K562 (cell line): ENCODE measurements around the gene BAIAP3. TPM values are rescaled to one million over a fixed set of nuclear protein-coding genes. Genes with fewer than 3 reads are reported as not detected.

Experiments used
- ATAC-seq: fragments of 200-7000 bp; cut with Tn5 transposase; 3 replicates; pipeline ENCODE4 v1.9.1; 2020; ENCODE audit warnings: moderate library complexity
- BruUV-seq: library from RNA; stranded (reverse); fragments of 400-500 nt; replicated peaks from 2 replicates; lab custom pipeline; 2021; lab: Mats Ljungman, UMichigan
- CTCF ChIA-PET: fragments of 300-600 bp; formaldehyde crosslinking; extraction: SDS; loops from one replicate; lab custom pipeline; 2021; ENCODE audit warnings: low intra/inter-chr PET ratio; lab: Yijun Ruan, JAX
- POLR2A ChIA-PET: fragments of 300-600, 350-650 bp; sonication (Branson Sonifier 250); formaldehyde crosslinking; extraction: SDS; loops from one replicate; lab custom pipeline; 2021; ENCODE audit warnings: antibody characterized with exemption, inconsistent platforms; lab: Yijun Ruan, JAX
- DNase-seq, 4 experiments: peaks; one replicate each; pipeline versions ENCODE4 v3.0.0 to v3.0.0-alpha.2; 2011 to 2018; ENCODE audit warnings: low spot score in 3 of 4, mixed read lengths in 3 of 4; ENCODE audit errors: extremely low read depth in 1 of 4
- FAIRE-seq: peaks from 2 replicates; lab custom pipeline; 2011; peaks lifted over from hg19 to GRCh38; lab: Jason Lieb, UNC
- H2AFZ ChIP-seq: 2 replicates; pipeline ENCODE4 v1.6.0; 2011; ENCODE audit warnings: low read depth, low read length, control low read depth, inconsistent platforms
- H3K27ac ChIP-seq: fragments of 200-600 bp; 3 replicates; pipeline ENCODE4 v1.8.0; 2011; ENCODE audit warnings: low read depth, mild to moderate bottlenecking, control low read depth, inconsistent platforms, low read length, moderate library complexity, mixed read lengths; ENCODE audit errors: extremely low read depth
- H3K27me3 ChIP-seq, 2 experiments: fragments of 300-600 bp in 1 of 2; 2 replicates in 1 of 2; 3 replicates in 1 of 2; pipeline versions ENCODE4 v1.6.0 to v1.8.0; 2011; ENCODE audit warnings: inconsistent platforms in 2 of 2, low read length in 2 of 2, mild to moderate bottlenecking in 1 of 2, mixed read lengths in 1 of 2, moderate library complexity in 1 of 2; ENCODE audit not compliant: control insufficient read depth in 2 of 2, insufficient read depth in 2 of 2
- H3K36me3 ChIP-seq: fragments of 300-600 bp; 3 replicates; pipeline ENCODE4 v1.8.0; 2011; ENCODE audit warnings: mild to moderate bottlenecking, low read length, inconsistent platforms; ENCODE audit not compliant: control insufficient read depth, insufficient read depth
- H3K4me1 ChIP-seq, 2 experiments: fragments of 200-600 bp in 1 of 2; replicated peaks in 1 of 2; 2 replicates in 1 of 2; 3 replicates in 1 of 2; pipeline versions ENCODE4 v1.5.1 to v1.8.0; 2011; ENCODE audit warnings: inconsistent platforms in 2 of 2, low read length in 2 of 2, mild to moderate bottlenecking in 1 of 2, mixed read lengths in 1 of 2, moderate library complexity in 1 of 2; ENCODE audit not compliant: control insufficient read depth in 2 of 2, insufficient read depth in 2 of 2
- H3K4me2 ChIP-seq: 2 replicates; pipeline ENCODE4 v1.6.1; 2011; ENCODE audit warnings: low read length, control low read depth, inconsistent platforms, mixed read lengths; ENCODE audit not compliant: insufficient read depth
- H3K4me3 ChIP-seq: fragments of 200-600 bp; sonication (generic), shearing (Covaris generic); 2 replicates; pipeline ENCODE4 v1.5.1; 2016; ENCODE audit warnings: control low read depth, inconsistent platforms
- H3K79me2 ChIP-seq: fragments of 200-600 bp; 3 replicates; pipeline ENCODE4 v1.8.0; 2011; ENCODE audit warnings: low read length, inconsistent platforms; ENCODE audit not compliant: control insufficient read depth, insufficient read depth
- H3K9ac ChIP-seq, 2 experiments: 2 replicates each; pipeline versions ENCODE4 v1.6.0 to v1.6.1; 2011; ENCODE audit warnings: low read depth in 2 of 2, low read length in 2 of 2, control low read depth in 1 of 2, inconsistent platforms in 1 of 2, mild to moderate bottlenecking in 1 of 2, mixed read lengths in 1 of 2; ENCODE audit not compliant: insufficient read depth in 1 of 2
- H3K9me1 ChIP-seq: one replicate; pipeline ENCODE4 v1.6.0; 2011; ENCODE audit warnings: inconsistent platforms, mild to moderate bottlenecking, low read length, moderate library complexity; ENCODE audit not compliant: control insufficient read depth, insufficient read depth
- H3K9me3 ChIP-seq: replicated peaks from 2 replicates; pipeline ENCODE4 v1.5.1; 2011; ENCODE audit warnings: low read depth, low read length, inconsistent platforms; ENCODE audit not compliant: control insufficient read depth, insufficient read depth
- H4K20me1 ChIP-seq: replicated peaks from 2 replicates; pipeline ENCODE4 v1.6.1; 2011; ENCODE audit warnings: low read length, inconsistent platforms, mixed read lengths; ENCODE audit not compliant: control insufficient read depth, insufficient read depth
- KLF16 ChIP-seq: IDR thresholded peaks from 2 replicates; pipeline ENCODE4 v1.6.1; 2016; ENCODE audit warnings: antibody characterized with exemption
- REST ChIP-seq, 2 experiments: fragments of 450-650 bp; formaldehyde crosslinking in 1 of 2; IDR thresholded peaks; 2 replicates each; pipeline versions ENCODE4 v1.4.0 to v1.6.1; 2014 to 2020; ENCODE audit warnings: mild to moderate bottlenecking in 2 of 2, borderline replicate concordance in 1 of 2, low read depth in 1 of 2
- RFX1 ChIP-seq: fragments of 450-650 bp; IDR thresholded peaks from 2 replicates; pipeline ENCODE4 v1.6.1; 2016; ENCODE audit warnings: mild to moderate bottlenecking, moderate library complexity
- ZBTB12 ChIP-seq: fragments of 250-450 bp; sonication (Bioruptor Pico); IDR thresholded peaks from 2 replicates; pipeline ENCODE4 v1.4.0; 2020
- ZBTB43 ChIP-seq: sonication (generic); formaldehyde crosslinking; IDR thresholded peaks from 2 replicates; pipeline ENCODE4 v1.8.0; 2023; ENCODE audit warnings: mild to moderate bottlenecking, missing genetic modification reagents
- whole genome bisulfite sequencing: fragments of 100-300 bp; shearing (Covaris generic); methylation state at CpG from one replicate; pipeline ENCODE4 v1.1.6; 2016; ENCODE audit warnings: low coverage, mixed read lengths; ENCODE audit not compliant: insufficient coverage; ENCODE audit errors: missing lambda C conversion rate; 5-methylcytosine and 5-hydroxymethylcytosine counted together
- in situ Hi-C: fragments of 300-500 bp; cut with MboI; formaldehyde crosslinking; loops from 4 replicates; pipeline ENCODE4 v1.15.0; 2018; ENCODE audit warnings: inconsistent platforms, mixed read lengths
- intact Hi-C: fragments of 100-400 bp; cut with micrococcal nuclease; formaldehyde crosslinking; loops from 2 replicates; pipeline ENCODE4 v1.14.2; 2022
- polyA plus RNA-seq, 8 experiments: library from polyadenylated mRNA; depleted of rRNA in 4 of 8; stranded (reverse) in 5 of 8; unstranded in 3 of 8; fragments of >200 nt; fragmentation: Nextera tagmentation in 2 of 8; fragmentation: Illumina TruSeq in 1 of 8; extraction: Ambion mirVana in 2 of 8; extraction: Trizol in 1 of 8; gene quantifications; 2 replicates each; pipeline versions ENCODE4 v1.2.1 to v1.2.3, GENCODE V29; 2011 to 2014; ENCODE audit warnings: inconsistent platforms in 1 of 8, missing spikeins in 1 of 8
- total RNA-seq, 7 experiments: library from RNA; depleted of rRNA in 6 of 7; stranded (reverse); fragments of >200 nt in 6 of 7; fragmentation: Illumina TruSeq in 2 of 7; extraction: Trizol in 2 of 7; gene quantifications; 2 replicates each; pipeline versions ENCODE4 v1.2.1 to v1.2.3, GENCODE V29; 2011 to 2021; ENCODE audit warnings: low replicate concordance in 1 of 7

The BAIAP3 gene
- total and polyA plus RNA-seq, 9 of the 15 experiments (the other 6 are each of a cell fraction or from before 2014, with no cell fraction given), result 0.03 to 4.5 (median 0.57) TPM; not detected in 1

DNA sequence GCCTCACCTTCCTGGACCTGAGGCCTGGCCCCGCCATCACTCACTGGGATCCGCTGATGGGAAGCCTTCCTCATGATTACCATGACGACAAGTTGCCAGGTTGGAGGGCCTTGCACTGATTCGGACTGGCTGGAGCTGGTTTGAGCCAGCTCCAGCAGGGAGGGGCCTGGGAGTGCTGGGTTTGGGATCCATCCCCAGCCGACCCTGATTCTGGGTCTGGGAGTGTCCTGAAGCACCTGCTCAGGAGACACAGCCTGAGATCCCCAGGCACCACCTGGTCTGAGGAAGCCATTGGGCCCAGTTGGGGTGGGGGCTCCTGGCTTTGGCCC is 5.9 kb upstream of the BAIAP3 start:
- H3K9ac ChIP-seq, result peak overlapping the region in 1 of 2 experiments; percentile 22; a peak in 1 of 4 replicates
- no peak overlapping the region for H3K4me3 ChIP-seq
- POLR2A ChIA-PET, result interaction anchor here (1.1 kb wide), 1 partner anchor 16 kb away, joined by 3 read pairs; no protein-coding TSS in a partner anchor
- H3K79me2 ChIP-seq, result no peaks in the 10 kb centered on the region
- peaks cover 14 to 57% of the 10 kb centered on the region in 2 experiments for H3K4me1 ChIP-seq
- 0 out of 2 replicates have a peak, but pooled peaks cover 4% of the 10 kb centered on the region for H3K9me3 ChIP-seq
- TF ChIP-seq KLF16 (peak; percentile 80), ZBTB43 (CRISPR knock-in tag) (no peak), ZBTB12 (CRISPR knock-in tag) (no peak), RFX1 (peak; percentile 49), REST (IDR thresholded peaks at IDR 0.05; ENCODE audit: borderline replicate concordance) (peak; percentile 96), REST (CRISPR knock-in tag; IDR thresholded peaks at IDR 0.05; ENCODE audit: low read depth) (no peak)
- H2AFZ ChIP-seq, result no peak overlapping the region
- no peaks in the 10 kb centered on the region for H3K27me3 ChIP-seq
- CTCF ChIA-PET, result no interaction called here
- in situ Hi-C loops (no loop called here), intact Hi-C loops (no loop called here)
- FAIRE-seq (no peak), ATAC-seq (no peak), DNase-seq (no peak)
- no peaks in the 10 kb centered on the region for H4K20me1 ChIP-seq
- H3K36me3 ChIP-seq, result peaks cover 23% of the 10 kb centered on the region; the same call in 1 of the 3 replicates
- WGBS, result 66% methylated on average over 5 of the region's 5 CpGs
- H3K4me2 ChIP-seq, result no peak overlapping the region
- no peaks in the 10 kb centered on the region for H3K9me1 ChIP-seq
- BruUV-seq, result no TSS peak
- H3K27ac ChIP-seq, result no peak overlapping the region
